ENCODE results near the gene C1QTNF7.

Gene C1QTNF7

DNA sequence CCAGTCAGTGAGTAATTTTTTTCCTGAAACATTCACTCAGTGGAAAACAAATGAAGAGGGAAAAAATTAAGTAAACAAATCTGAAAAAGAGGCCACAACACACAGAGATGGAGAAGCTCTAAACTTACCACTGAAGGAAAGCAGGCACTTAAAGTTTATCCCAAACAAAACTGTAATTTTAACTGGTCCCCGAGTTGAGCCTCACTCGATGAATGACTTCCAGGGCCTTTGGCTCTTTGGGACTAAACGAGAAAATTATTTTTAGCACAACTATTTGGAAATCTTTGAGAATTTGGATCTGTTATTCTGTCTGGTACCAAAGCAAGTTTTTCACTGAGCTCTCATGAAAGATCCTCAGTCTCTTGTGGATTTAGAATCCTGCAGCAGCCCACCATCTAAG, at the start of gene C1QTNF7:
Gene C1QTNF7, plus strand, starts transcription at position 333 of the 400 bp plus-strand sequence. CDS start 7,711 bp downstream, outside the sequence.
- no peak for DNase-seq

GRCh38 chr4:15378062-15378461, 49.8 kb upstream of the C1QTNF7 start:
- DNase-seq: no peak

- no peak for DNase-seq
Observed at GRCh38 chr4:15378493-15378892, 49.3 kb upstream of the C1QTNF7 start.

GRCh38 chr4:15381806-15382338, 46.0 kb upstream of the C1QTNF7 start:
- DNase-seq: no peak

DNA sequence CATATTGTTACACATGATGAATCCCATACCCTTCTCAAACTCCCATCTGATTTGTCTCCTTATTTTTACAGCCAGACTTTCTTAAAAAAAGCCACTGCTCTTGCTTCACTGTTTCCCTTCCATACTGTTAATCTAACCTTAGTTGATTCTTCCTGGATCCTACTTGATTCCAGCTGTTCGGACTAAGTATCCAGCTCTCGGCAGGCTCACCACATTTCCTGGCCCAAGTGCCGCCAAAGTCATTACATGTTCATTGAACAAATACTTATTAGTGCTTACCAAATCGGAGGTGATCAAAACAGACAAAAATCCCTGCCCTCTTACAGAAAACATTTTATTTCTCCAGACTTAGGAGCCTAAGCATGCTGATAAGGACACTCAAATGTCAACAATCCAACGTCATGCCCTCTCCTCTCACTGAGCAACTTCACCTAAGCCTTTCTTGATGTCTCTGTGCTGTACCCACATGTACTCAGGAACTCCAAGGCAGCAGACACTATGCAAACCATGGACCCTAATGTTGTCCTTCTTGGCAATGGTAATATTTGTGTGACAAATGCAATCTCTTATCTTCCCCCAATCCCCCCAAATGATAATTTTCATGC, 45.1 kb upstream of the C1QTNF7 start:
- no peak for DNase-seq

- DNase-seq: no peak
Observed at GRCh38 chr4:15385515-15385914, 42.3 kb upstream of the C1QTNF7 start.

DNA sequence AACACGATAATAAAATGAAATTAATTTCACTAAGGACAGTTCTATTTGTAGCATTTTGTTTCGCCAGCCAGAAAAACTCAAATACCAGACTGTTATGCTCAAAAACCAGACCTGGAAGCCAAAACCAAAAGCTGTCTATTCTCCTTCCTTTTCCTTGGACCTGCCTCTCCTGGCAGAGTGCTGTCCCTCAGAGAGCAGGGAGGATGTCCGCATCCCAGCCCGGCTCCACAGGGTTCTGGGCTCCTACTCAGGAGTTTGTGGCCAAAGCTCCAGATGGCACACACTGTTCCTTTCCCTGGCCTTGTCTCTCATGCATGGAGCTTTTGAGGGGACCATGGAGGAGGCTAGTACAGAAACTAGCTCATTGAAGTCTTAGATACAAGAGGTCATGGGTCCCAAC, 41.9 kb upstream of the C1QTNF7 start:
- no peak for DNase-seq

DNA sequence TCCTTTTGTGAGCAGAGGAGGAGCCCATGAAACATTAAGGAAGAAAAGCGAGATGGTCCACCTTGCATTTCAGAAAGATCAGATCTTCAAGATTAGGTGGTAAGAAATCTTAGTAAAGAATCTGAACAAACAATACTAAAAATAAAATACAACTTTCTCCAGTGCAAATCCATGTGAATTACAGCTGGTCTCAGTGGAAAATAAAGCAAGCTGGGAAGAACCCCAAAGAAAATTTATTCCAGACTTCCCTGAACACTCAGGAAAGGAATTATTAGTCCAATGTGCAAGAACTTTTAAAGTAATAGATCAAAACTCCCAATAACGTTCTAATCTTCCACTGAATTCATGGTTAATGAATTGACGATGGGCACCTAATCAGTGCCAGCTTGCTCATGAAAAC, 37.3 kb upstream of the C1QTNF7 start:
- DNase-seq: no peak

DNA sequence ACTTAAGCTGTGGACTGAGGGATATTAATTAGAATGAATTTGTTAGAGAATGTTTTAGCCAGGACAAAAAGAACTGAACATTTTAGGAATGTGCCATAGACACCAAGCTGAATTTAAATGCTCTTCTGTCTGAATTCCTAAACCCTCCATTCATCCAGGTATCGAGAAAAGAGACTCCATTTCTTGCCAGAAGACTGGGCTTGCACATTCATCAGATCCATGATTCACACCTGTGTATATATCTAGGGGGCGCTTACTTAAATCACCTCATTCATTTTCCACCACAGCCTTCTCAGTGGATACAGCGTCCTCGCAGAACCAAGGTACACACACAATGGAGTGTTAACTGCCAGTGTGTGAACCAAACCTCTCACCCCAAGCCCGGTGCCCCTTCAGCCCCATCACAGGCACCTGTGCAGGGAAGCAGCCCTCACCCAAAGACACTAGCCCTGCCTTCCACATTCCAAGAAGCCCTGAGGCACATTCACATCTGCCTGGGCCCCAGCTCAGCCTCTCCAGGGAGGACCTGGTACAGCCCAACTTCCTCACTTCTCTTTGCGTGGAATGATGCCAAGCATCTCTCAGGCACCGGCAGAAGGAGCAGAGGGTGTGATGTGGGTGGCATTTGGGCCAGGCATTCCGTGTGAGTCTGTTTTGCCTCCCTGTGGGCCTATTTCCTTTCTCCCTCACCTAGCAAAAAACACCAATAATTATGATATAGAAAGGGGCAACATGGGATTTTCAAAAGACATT, 35.6 kb upstream of the C1QTNF7 start:
- DNase-seq: no peak

DNA sequence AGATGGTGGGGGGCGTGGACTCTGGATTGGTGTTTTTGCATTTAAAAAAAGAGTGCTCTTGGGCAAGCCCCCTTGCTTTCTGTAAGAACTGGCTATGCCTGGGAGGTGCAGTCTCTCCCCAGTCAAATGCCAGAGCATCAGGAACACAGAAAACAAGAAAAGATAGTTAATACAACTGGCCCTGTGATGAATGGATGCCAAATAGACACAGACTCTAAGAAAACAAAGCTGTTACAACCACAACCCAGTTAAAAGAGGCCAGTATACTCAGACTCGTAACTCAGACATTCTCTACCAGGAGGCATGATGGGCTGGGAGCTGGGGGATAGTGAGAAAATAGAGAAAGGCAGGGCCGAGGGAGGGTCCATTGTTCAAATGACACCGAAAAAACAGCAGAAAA, 32.5 kb upstream of the C1QTNF7 start:
- no peak for DNase-seq

GRCh38 chr4:15396157-15396800, 31.6 kb upstream of the C1QTNF7 start:
- no peak for DNase-seq

DNA sequence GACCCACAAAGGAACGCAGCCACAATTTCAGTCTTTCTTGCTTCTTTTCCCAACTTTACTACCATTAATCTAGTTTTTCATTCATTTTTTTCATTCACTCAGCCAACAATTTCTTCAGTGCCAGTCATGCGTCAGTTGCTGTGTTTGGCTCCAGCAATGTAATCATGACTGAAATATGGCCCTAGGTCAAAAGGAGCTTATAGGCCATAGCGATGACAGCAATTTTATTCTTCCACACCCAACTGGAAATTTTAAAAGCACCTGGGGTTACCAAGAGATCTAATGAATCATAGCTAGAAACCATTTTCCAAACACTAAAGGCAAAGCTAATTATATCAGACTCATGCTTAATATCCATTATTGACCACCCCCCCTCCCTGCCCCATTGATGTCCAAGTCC, 29.8 kb upstream of the C1QTNF7 start:
- DNase-seq: no peak

DNA sequence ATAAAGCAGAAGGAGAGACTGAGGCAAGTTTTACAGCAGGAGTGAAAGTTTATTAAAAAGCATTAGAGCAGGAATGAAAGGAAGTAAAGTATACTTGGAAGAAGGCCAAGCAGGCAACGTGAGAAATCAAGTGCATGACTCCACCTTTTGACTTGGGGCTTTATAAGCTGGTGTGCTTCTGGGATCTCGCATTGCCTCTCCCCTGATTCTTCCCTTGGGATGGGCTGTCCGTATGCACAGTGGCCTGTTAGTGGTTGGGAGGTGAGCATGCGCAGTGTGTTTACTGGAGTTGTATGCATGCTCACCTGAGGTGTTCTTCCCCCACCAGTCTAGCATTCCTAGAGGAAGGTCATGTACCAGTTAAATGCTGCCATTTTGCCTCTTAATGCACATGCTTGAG, 29.1 kb upstream of the C1QTNF7 start:
- DNase-seq: no peak

DNA sequence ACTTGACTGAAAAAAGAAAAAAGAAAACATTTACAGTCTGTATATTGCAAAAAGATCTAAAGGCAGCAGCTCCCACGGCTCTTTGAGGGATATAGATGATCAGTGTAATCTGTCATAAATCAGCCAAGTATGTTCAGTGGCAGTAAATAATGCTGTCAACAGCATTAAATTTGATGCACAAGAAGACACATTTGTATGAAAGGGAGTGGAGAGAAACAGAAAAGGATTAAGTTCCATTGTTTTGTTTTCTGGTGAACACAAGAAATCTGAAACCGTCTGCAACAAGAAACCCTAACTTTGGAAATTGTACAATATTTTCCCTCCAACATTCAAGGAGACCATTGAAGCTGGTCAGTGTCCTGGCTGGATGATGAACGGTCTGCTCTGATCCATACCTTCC, 27.6 kb upstream of the C1QTNF7 start:
- DNase-seq: no peak

DNA sequence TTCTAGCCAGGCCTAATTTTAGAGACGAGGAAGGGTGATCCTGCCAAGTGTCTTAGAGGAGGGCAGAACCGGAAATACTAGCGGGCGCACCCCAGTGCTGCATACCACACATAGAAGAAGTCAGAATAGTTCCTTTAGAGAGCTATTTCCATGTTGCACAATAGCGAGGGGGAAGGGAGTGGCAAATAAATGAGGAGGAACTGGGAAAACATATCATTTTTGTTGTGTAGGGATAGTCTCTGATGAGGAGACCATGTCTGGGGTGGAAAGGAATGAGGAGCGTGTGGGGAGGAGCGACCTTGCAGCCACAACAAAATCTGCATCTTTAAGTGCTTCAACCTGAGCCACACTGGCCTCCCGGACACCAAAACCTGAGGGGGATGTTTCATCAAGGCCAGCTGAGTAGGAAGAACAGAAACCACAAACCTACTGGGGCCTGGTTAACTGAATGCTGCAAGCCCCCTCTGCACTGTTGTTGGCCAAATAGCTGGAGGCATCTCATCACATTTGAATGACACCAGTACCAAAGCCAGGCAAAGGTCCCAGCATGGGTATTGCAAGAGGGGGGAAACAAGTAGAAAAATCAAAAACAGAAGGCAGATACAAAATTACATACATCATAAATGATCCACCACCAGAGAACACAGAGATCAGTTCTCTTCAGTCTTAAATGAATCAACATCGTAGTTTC, 26.7 kb upstream of the C1QTNF7 start:
- DNase-seq: no peak

GRCh38 chr4:15402146-15402545, 25.7 kb upstream of the C1QTNF7 start:
- DNase-seq: no peak

GRCh38 chr4:15402974-15403373, 24.9 kb upstream of the C1QTNF7 start:
- DNase-seq: no peak

- no peak for DNase-seq
Observed at GRCh38 chr4:15405018-15405417, 22.8 kb upstream of the C1QTNF7 start.

DNA sequence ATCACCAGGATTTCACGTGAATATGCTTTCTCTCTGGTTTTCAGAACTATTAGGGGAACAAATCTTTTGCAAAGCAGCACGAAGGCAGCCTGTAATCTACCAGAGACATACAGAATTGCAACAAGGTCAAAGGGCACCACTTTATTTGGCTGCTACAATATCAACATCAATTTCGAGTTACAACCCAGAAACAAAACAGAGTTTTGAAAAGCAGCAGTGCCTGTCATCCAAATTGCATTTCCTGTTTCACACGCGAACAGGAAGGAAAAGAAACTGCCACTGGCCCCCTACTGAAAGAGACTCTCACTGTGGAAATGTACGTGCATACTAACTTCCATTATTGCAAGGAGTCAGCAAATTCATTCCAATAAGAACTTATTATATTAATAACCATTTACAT, 17.1 kb upstream of the C1QTNF7 start:
- DNase-seq: no peak

- DNase-seq: no peak
Observed at GRCh38 chr4:15412461-15412860, 15.4 kb upstream of the C1QTNF7 start.

DNA sequence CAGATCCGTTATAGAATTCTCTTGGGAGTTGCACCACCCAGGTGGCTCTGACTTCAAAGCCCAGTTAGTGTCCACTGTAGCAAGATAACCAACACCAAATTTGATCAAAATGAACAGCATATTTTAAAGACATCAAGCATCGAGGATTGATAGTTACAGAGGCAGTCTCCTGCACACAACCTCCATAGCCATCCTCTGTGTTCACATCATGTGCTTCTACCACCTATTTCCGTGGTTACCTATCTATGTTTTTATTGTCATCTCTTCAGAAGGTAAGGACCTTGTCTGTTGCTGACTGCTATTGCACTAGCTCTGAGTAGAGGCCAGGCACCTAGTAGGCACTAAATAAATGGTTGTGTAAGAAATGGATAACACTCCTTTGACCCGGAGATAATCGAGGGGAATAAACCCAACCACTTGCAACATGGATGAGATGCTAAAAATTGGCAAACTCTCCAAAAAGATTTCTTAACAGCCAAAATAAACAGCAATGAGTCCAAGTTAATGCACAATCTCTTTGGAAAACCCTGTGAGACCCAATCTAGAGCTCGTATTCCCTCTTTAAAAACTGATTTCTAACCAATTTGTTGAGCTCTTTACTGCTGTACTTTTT, 14.7 kb upstream of the C1QTNF7 start:
- no peak for DNase-seq

DNA sequence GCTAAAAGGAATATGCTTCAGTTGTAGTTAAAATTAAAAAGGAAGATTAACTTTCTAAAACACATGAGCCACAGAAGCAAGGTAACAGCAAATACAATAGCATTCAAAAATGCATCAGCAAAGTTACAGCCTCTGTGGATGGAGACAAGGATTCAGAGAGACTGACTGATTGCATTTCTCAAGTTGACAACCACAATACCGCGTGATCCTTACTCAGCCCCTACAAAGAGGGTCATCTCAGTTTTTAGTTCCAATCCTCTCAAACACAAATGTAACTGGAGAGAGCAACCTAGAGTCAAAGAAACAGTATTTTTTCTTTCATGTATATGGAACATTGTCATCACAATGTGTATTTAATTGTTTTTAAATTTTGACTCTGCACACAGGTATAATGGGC, 14.2 kb upstream of the C1QTNF7 start:
- no peak for DNase-seq

- DNase-seq: no peak
Observed at GRCh38 chr4:15414551-15415091, 13.2 kb upstream of the C1QTNF7 start.
